Lower leg skin (tissue), 3 donors: ENCODE data around the gene BZW2.

Experiments
- CTCF ChIP-seq, 3 donors: fragments of 450-650 bp; IDR thresholded peaks; one replicate each; pipeline ENCODE4 v1.5.1; 2016; ENCODE audit warnings: antibody characterized with exemption in 3 of 3, mild to moderate bottlenecking in 3 of 3, moderate library complexity in 2 of 3
- POLR2A ChIP-seq, 2 donors: fragments of 450-650 bp; IDR thresholded peaks; one replicate each; pipeline ENCODE4 v1.6.1; 2016 to 2017; ENCODE audit warnings: antibody characterized with exemption in 2 of 2, mild to moderate bottlenecking in 1 of 2, moderate library complexity in 1 of 2

DNA sequence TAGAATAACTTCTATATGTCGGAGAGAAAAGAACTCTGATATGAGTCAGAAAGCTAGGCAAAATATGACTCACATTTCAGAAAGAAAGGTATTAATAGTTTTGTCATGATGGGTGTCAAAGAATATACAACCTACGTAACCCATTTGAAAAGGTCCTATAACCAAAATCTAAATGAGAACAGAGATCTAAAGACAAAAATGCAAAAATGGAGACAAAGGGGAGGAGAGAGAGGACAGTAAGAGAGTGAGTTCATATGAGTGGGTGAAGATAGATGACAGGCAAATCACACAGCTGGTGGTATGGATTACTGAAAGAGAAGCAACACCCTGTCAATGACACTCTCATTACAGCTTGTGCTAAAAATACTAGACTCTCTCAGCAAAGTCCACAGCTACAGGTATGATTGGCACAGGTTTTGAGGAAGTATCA lies 26.0 kb upstream of the BZW2 start:
- TF ChIP-seq POLR2A (IDR thresholded peaks at IDR 0.05) (no peak), CTCF (IDR thresholded peaks at IDR 0.05) (no peak)
